Endothelial cell of umbilical vein (primary cell): ENCODE data around the gene EPHB6. TPM values are rescaled to one million over a fixed set of nuclear protein-coding genes. Genes with fewer than 3 reads are reported as not detected.

ENCODE experiments used
- BruUV-seq: library from RNA; stranded (reverse); fragments of 400-500 nt; replicated peaks from 2 replicates; lab custom pipeline; 2021; lab: Mats Ljungman, UMichigan
- CTCF ChIA-PET: fragments of 300-600, 350-600 bp; sonication (Branson Sonifier 250); formaldehyde crosslinking; loops from one replicate; lab custom pipeline; 2021; ENCODE audit warnings: antibody characterized with exemption, inconsistent platforms; lab: Charles Lee
- POLR2A ChIA-PET: fragments of 300-600, 350-600 bp; sonication (Branson Sonifier 250); formaldehyde crosslinking; loops from one replicate; lab custom pipeline; 2021; ENCODE audit warnings: antibody characterized with exemption, inconsistent platforms; lab: Charles Lee
- DNase-seq: peaks from one replicate; pipeline ENCODE4 v3.0.0-alpha.2; 2011; ENCODE audit warnings: low read depth, low spot score
- FAIRE-seq: peaks from 2 replicates; lab custom pipeline; 2011; peaks lifted over from hg19 to GRCh38; lab: Jason Lieb, UNC
- H2AFZ ChIP-seq: 2 replicates; pipeline ENCODE4 v1.6.0; 2012; ENCODE audit warnings: low read depth, low read length, control low read depth, inconsistent platforms
- H3K27ac ChIP-seq: 2 replicates; pipeline ENCODE4 v1.5.1; 2011; ENCODE audit warnings: low read depth, mild to moderate bottlenecking, control low read depth, low read length, moderate library complexity; ENCODE audit not compliant: insufficient read depth
- H3K27me3 ChIP-seq, 2 experiments: 2 replicates each; pipeline versions ENCODE4 v1.6.0 to v1.6.1; 2011; ENCODE audit warnings: low read length in 2 of 2, mixed read lengths in 1 of 2; ENCODE audit not compliant: control insufficient read depth in 2 of 2, insufficient read depth in 2 of 2
- H3K36me3 ChIP-seq, 2 experiments: 2 replicates in 1 of 2; 3 replicates in 1 of 2; pipeline ENCODE4 v1.5.1; 2011; ENCODE audit warnings: low read length in 2 of 2, mild to moderate bottlenecking in 1 of 2, moderate library complexity in 1 of 2; ENCODE audit not compliant: control insufficient read depth in 2 of 2, insufficient read depth in 2 of 2; ENCODE audit errors: extremely low read depth in 1 of 2
- H3K4me1 ChIP-seq: 3 replicates; pipeline ENCODE4 v1.5.1; 2011; ENCODE audit warnings: mild to moderate bottlenecking, low read length; ENCODE audit not compliant: control insufficient read depth, insufficient read depth; ENCODE audit errors: extremely low read depth
- H3K4me2 ChIP-seq: 2 replicates; pipeline ENCODE4 v1.6.1; 2011; ENCODE audit warnings: low read length, control low read depth, mixed read lengths; ENCODE audit not compliant: insufficient read depth
- H3K4me3 ChIP-seq, 3 experiments: fragments of 200-600 bp in 1 of 3; sonication (generic), shearing (Covaris generic) in 1 of 3; replicated peaks in 1 of 3; 2 replicates each; pipeline ENCODE4 v1.5.1; 2011 to 2016; ENCODE audit warnings: control low read depth in 3 of 3, low read length in 3 of 3, mild to moderate bottlenecking in 2 of 3, inconsistent platforms in 1 of 3, low read depth in 1 of 3, moderate library complexity in 1 of 3; ENCODE audit not compliant: insufficient read depth in 1 of 3
- H3K79me2 ChIP-seq: 2 replicates; pipeline ENCODE4 v1.6.0; 2012; ENCODE audit warnings: low read length, inconsistent platforms; ENCODE audit not compliant: control insufficient read depth, insufficient read depth
- H3K9ac ChIP-seq: replicated peaks from 2 replicates; pipeline ENCODE3; 2011; ENCODE audit warnings: low read length, control low read depth; ENCODE audit not compliant: insufficient read depth; ENCODE audit errors: extremely low read depth
- H3K9me1 ChIP-seq: replicated peaks from 3 replicates; pipeline ENCODE4 v1.6.0; 2011; ENCODE audit warnings: mild to moderate bottlenecking, low read length; ENCODE audit not compliant: control insufficient read depth, insufficient read depth; ENCODE audit errors: extremely low read depth
- H3K9me3 ChIP-seq: replicated peaks from 2 replicates; pipeline ENCODE4 v1.5.1; 2012; ENCODE audit warnings: low read length, inconsistent platforms; ENCODE audit not compliant: control insufficient read depth, insufficient read depth
- H4K20me1 ChIP-seq: replicated peaks from 2 replicates; pipeline ENCODE3; 2011; ENCODE audit warnings: mild to moderate bottlenecking, low read length; ENCODE audit not compliant: control insufficient read depth, insufficient read depth; ENCODE audit errors: extremely low read depth
- CTCF ChIP-seq, 2 donors: IDR thresholded peaks; 1 replicate in 1 of 2; 2 replicates in 1 of 2; pipeline ENCODE4 v1.5.1; 2011; ENCODE audit warnings: low read length in 2 of 2, mild to moderate bottlenecking in 2 of 2, moderate library complexity in 2 of 2, control low read depth in 1 of 2, inconsistent platforms in 1 of 2, low read depth in 1 of 2; ENCODE audit not compliant: insufficient read depth in 1 of 2; ENCODE audit errors: extremely low read depth in 1 of 2
- EZH2 ChIP-seq: IDR thresholded peaks from 2 replicates; pipeline ENCODE4 v1.6.1; 2012; ENCODE audit warnings: borderline replicate concordance, low read depth, mild to moderate bottlenecking, moderate library complexity, low read length, inconsistent platforms; ENCODE audit not compliant: severe bottlenecking
- FOS ChIP-seq: IDR thresholded peaks from 2 replicates; pipeline ENCODE4 v1.6.1; 2011; ENCODE audit warnings: mild to moderate bottlenecking, low read length, moderate library complexity, borderline replicate concordance; ENCODE audit not compliant: insufficient read depth
- GATA2 ChIP-seq: IDR thresholded peaks from 2 replicates; pipeline ENCODE4 v1.7.0; 2011; ENCODE audit warnings: low read depth, mild to moderate bottlenecking, moderate library complexity, mixed read lengths, low read length; ENCODE audit not compliant: insufficient read length, insufficient read depth
- JUN ChIP-seq: IDR thresholded peaks from 2 replicates; pipeline ENCODE4 v1.6.1; 2011; ENCODE audit warnings: borderline replicate concordance, low read depth; ENCODE audit not compliant: insufficient read length, insufficient read depth
- MYC ChIP-seq: IDR thresholded peaks from one replicate; pipeline ENCODE4 v1.6.1; 2011; ENCODE audit warnings: mild to moderate bottlenecking, low read depth, low read length
- POLR2A ChIP-seq: IDR thresholded peaks from 2 replicates; pipeline ENCODE4 v1.6.1; 2012; ENCODE audit warnings: low read depth, mild to moderate bottlenecking, control low read depth, low read length
- POLR2AphosphoS5 ChIP-seq: IDR thresholded peaks from 2 replicates; pipeline ENCODE4 v1.6.1; 2012; ENCODE audit warnings: low read depth, mild to moderate bottlenecking, control low read depth, low read length, moderate library complexity; ENCODE audit not compliant: insufficient read depth
- dilution Hi-C: fragments of 300-500 bp; cut with MboI; formaldehyde crosslinking; loops from one replicate; pipeline ENCODE4 v1.15.0; 2019; ENCODE audit warnings: low sequenced_read_pairs; ENCODE audit not compliant: extremely low pct_ligation_motif_present
- intact Hi-C: fragments of 100-400 bp; cut with micrococcal nuclease; formaldehyde crosslinking; loops from one replicate; pipeline ENCODE4 v1.10.0; 2022
- polyA plus RNA-seq, 4 experiments: library from polyadenylated mRNA; depleted of rRNA in 3 of 4; stranded (reverse) in 3 of 4; unstranded in 1 of 4; fragments of >200 nt; gene quantifications; 2 replicates each; pipeline versions ENCODE4 v1.2.1 to v1.2.3, GENCODE V29; 2011 to 2012; ENCODE audit warnings: missing spikeins in 1 of 4
- total RNA-seq: library from RNA; stranded (reverse); gene quantifications from 2 replicates; pipeline ENCODE4 v1.2.3, GENCODE V29; 2021
- TF ChIP-seq, protein P1 (sequence below): IDR thresholded peaks from 2 replicates; pipeline ENCODE4 v1.6.1; 2011; ENCODE audit not compliant: insufficient read depth, insufficient read length

The EPHB6 gene
- total and polyA plus RNA-seq, 2 donors (not counting 3 experiments of a cell fraction or from before 2014, with no cell fraction given) = 0.86 to 2.9 TPM

- H3K27ac ChIP-seq = peak overlapping the region; percentile 98
Observed at GRCh38 chr7:142806957-142807356, 47.9 kb upstream of the EPHB6 start.

More at GRCh38 chr7:142806957-142807356, 47.9 kb upstream of the EPHB6 start:
- H2AFZ ChIP-seq = no peak overlapping the region
- no peak for TF ChIP-seq EZH2
- no peak for TF ChIP-seq CTCF (IDR thresholded peaks at IDR 0.05; ENCODE audit: extremely low read depth in 1 of 2, insufficient read depth in 1 of 2, low read depth in 1 of 2, low read length in 2 of 2)
- TF ChIP-seq MYC = no peak
- TF ChIP-seq, protein P1, sequence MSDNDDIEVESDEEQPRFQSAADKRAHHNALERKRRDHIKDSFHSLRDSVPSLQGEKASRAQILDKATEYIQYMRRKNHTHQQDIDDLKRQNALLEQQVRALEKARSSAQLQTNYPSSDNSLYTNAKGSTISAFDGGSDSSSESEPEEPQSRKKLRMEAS = no peak
- no peak for TF ChIP-seq POLR2AphosphoS5
- no peak for TF ChIP-seq GATA2
- no peak for TF ChIP-seq JUN
- no peak for TF ChIP-seq POLR2A
- no peak for TF ChIP-seq FOS
- H3K9me1 ChIP-seq = no peaks in the 10 kb centered on the region
- DNase-seq = no peak
- no TSS peak for BruUV-seq
- dilution Hi-C loops (no loop called here), intact Hi-C loops (loop anchor here (5.0 kb wide), 1 partner anchor 585 kb away; no protein-coding TSS in a partner anchor)
- H3K79me2 ChIP-seq = peaks cover 7% of the 10 kb centered on the region
- H3K4me1 ChIP-seq = peaks cover 61% of the 10 kb centered on the region
- CTCF ChIA-PET = interaction anchor here (1.3 to 9.8 kb wide), 8 partner anchors 17 to 272 kb away, joined by 3 to 425 read pairs (median 9); no protein-coding TSS in a partner anchor
- POLR2A ChIA-PET = interaction anchor here (1.2 to 1.8 kb wide), 3 partner anchors 9 to 30 kb away, joined by 3 to 7 read pairs (median 6); no protein-coding TSS in a partner anchor
- H3K27me3 ChIP-seq = no peaks in the 10 kb centered on the region
- H4K20me1 ChIP-seq = no peaks in the 10 kb centered on the region
- no peaks in the 10 kb centered on the region for H3K9me3 ChIP-seq
- H3K4me3 ChIP-seq = no peak overlapping the region
- H3K9ac ChIP-seq = peak overlapping the region; percentile 10
- H3K4me2 ChIP-seq = peak overlapping the region; percentile 28
- peaks cover 0 to 9% of the 10 kb centered on the region in 2 experiments for H3K36me3 ChIP-seq
- no peak for FAIRE-seq
